H1 (cell line): Measurements from ENCODE around the gene PPP2R2C. TPM values are rescaled to one million over a fixed set of nuclear protein-coding genes. Genes with fewer than 3 reads are reported as not detected.

ENCODE experiments used
- CTCF ChIA-PET: fragments of 300-600 bp; sonication (Branson Sonifier 250); formaldehyde crosslinking; loops from one replicate; lab custom pipeline; 2021; ENCODE audit not compliant: partially characterized antibody; lab: Charles Lee
- POLR2A ChIA-PET: fragments of 300-600 bp; sonication (Branson Sonifier 250); formaldehyde crosslinking; loops from one replicate; lab custom pipeline; 2021; ENCODE audit warnings: inconsistent platforms; ENCODE audit not compliant: partially characterized antibody; lab: Charles Lee
- DNase-seq, 2 experiments: peaks; one replicate each; pipeline versions ENCODE4 v3.0.0 to v3.0.0-alpha.2; 2010 to 2022; ENCODE audit warnings: low spot score in 2 of 2, low read depth in 1 of 2, mixed read lengths in 1 of 2
- FAIRE-seq: peaks from 2 replicates; lab custom pipeline; 2011; peaks lifted over from hg19 to GRCh38; lab: Jason Lieb, UNC
- H2AFZ ChIP-seq: 2 replicates; pipeline ENCODE4 v1.8.1; 2012; ENCODE audit warnings: low read length, inconsistent platforms
- H2AK5ac ChIP-seq: 2 replicates; pipeline ENCODE4 v1.6.1; 2013; ENCODE audit warnings: low read depth, low read length
- H2BK120ac ChIP-seq: replicated peaks from 2 replicates; pipeline ENCODE3; 2013; ENCODE audit warnings: low read depth, low read length, inconsistent platforms
- H2BK12ac ChIP-seq: 2 replicates; pipeline ENCODE4 v1.6.1; 2013; ENCODE audit warnings: low read depth, low read length
- H2BK15ac ChIP-seq: 2 replicates; pipeline ENCODE4 v1.6.1; 2013; ENCODE audit warnings: low read length
- H2BK20ac ChIP-seq: 2 replicates; pipeline ENCODE4 v1.6.1; 2013; ENCODE audit warnings: low read length
- H2BK5ac ChIP-seq: 2 replicates; pipeline ENCODE4 v1.6.1; 2013; ENCODE audit warnings: low read depth, low read length
- H3K14ac ChIP-seq: 2 replicates; pipeline ENCODE4 v1.6.1; 2013; ENCODE audit warnings: inconsistent platforms; ENCODE audit not compliant: insufficient read length
- H3K18ac ChIP-seq: 2 replicates; pipeline ENCODE4 v1.6.1; 2013; ENCODE audit warnings: low read length; ENCODE audit errors: extremely low read depth
- H3K23ac ChIP-seq: 2 replicates; pipeline ENCODE4 v1.6.1; 2013; ENCODE audit warnings: inconsistent platforms; ENCODE audit not compliant: insufficient read length
- H3K23me2 ChIP-seq: 2 replicates; pipeline ENCODE4 v1.6.1; 2013; ENCODE audit warnings: low read depth, low read length
- H3K27ac ChIP-seq: 2 replicates; pipeline ENCODE4 v1.6.1; 2011; ENCODE audit warnings: low read depth, low read length, inconsistent platforms
- H3K27me3 ChIP-seq, 4 experiments: replicated peaks in 1 of 4; 1 replicate in 1 of 4; 2 replicates in 3 of 4; pipeline versions ENCODE4 v1.6.1 to v1.8.1; 2011 to 2013; ENCODE audit warnings: low read length in 3 of 4, mild to moderate bottlenecking in 3 of 4, inconsistent platforms in 2 of 4, mixed read lengths in 2 of 4, moderate library complexity in 1 of 4; ENCODE audit not compliant: control insufficient read depth in 3 of 4, insufficient read depth in 3 of 4; ENCODE audit errors: extremely low read depth in 1 of 4
- H3K36me3 ChIP-seq, 4 experiments: 2 replicates each; pipeline versions ENCODE4 v1.6.1 to v1.8.1; 2011 to 2013; ENCODE audit warnings: mild to moderate bottlenecking in 4 of 4, low read length in 3 of 4, moderate library complexity in 2 of 4, control low read depth in 1 of 4, inconsistent platforms in 1 of 4; ENCODE audit not compliant: insufficient read depth in 4 of 4, control insufficient read depth in 2 of 4
- H3K4ac ChIP-seq: replicated peaks from 2 replicates; pipeline ENCODE3; 2013; ENCODE audit warnings: low read length, low read depth, mixed read lengths, inconsistent platforms; ENCODE audit not compliant: insufficient read length
- H3K4me1 ChIP-seq, 4 experiments: replicated peaks in 1 of 4; 1 replicate in 1 of 4; 2 replicates in 3 of 4; pipeline versions ENCODE4 v1.6.1 to v1.8.1; 2011 to 2013; ENCODE audit warnings: low read length in 3 of 4, inconsistent platforms in 2 of 4, mixed read lengths in 1 of 4; ENCODE audit not compliant: insufficient read depth in 4 of 4, control insufficient read depth in 3 of 4
- H3K4me2 ChIP-seq, 2 experiments: 2 replicates each; pipeline versions ENCODE4 v1.6.1 to v1.8.1; 2011 to 2013; ENCODE audit warnings: low read depth in 2 of 2, low read length in 2 of 2, control low read depth in 1 of 2, inconsistent platforms in 1 of 2, mild to moderate bottlenecking in 1 of 2; ENCODE audit not compliant: insufficient read depth in 1 of 2
- H3K4me3 ChIP-seq, 4 experiments: fragments of 200-600, 300-600 bp in 1 of 4; sonication (generic), shearing (Covaris generic), sonication (Bioruptor Twin) in 1 of 4; 2 replicates each; pipeline versions ENCODE4 v1.5.1 to v1.8.1; 2011 to 2016; ENCODE audit warnings: low read length in 4 of 4, low read depth in 3 of 4, control low read depth in 2 of 4, inconsistent platforms in 2 of 4, mild to moderate bottlenecking in 2 of 4, mixed read lengths in 1 of 4, moderate library complexity in 1 of 4; ENCODE audit not compliant: insufficient read depth in 2 of 4; ENCODE audit errors: extremely low read depth in 1 of 4
- H3K56ac ChIP-seq: replicated peaks from 2 replicates; pipeline ENCODE3; 2013; ENCODE audit warnings: low read depth, mild to moderate bottlenecking, mixed read lengths, low read length, inconsistent platforms; ENCODE audit not compliant: insufficient read length
- H3K79me1 ChIP-seq: 2 replicates; pipeline ENCODE4 v1.6.1; 2013; ENCODE audit warnings: low read depth, low read length, control low read depth
- H3K79me2 ChIP-seq, 2 experiments: 2 replicates each; pipeline versions ENCODE4 v1.6.1 to v1.8.1; 2012 to 2013; ENCODE audit warnings: low read length in 2 of 2, mild to moderate bottlenecking in 2 of 2, inconsistent platforms in 1 of 2; ENCODE audit not compliant: insufficient read depth in 2 of 2, control insufficient read depth in 1 of 2
- H3K9ac ChIP-seq, 4 experiments: replicated peaks in 1 of 4; 1 replicate in 1 of 4; 2 replicates in 3 of 4; pipeline versions ENCODE4 v1.6.1 to v1.8.1; 2011 to 2013; ENCODE audit warnings: low read depth in 3 of 4, low read length in 3 of 4, control low read depth in 2 of 4, mild to moderate bottlenecking in 2 of 4, moderate library complexity in 2 of 4, inconsistent platforms in 1 of 4; ENCODE audit errors: extremely low read depth in 1 of 4
- H3K9me3 ChIP-seq, 2 experiments: 2 replicates each; pipeline versions ENCODE4 v1.6.1 to v1.8.1; 2012 to 2013; ENCODE audit warnings: mild to moderate bottlenecking in 2 of 2, moderate library complexity in 2 of 2, control low read depth in 1 of 2, inconsistent platforms in 1 of 2, low read depth in 1 of 2, low read length in 1 of 2, mixed read lengths in 1 of 2; ENCODE audit not compliant: insufficient read depth in 2 of 2
- H4K20me1 ChIP-seq, 2 experiments: replicated peaks in 1 of 2; 2 replicates each; pipeline versions ENCODE3 to v1.8.1; 2011 to 2013; ENCODE audit warnings: inconsistent platforms in 2 of 2, low read length in 2 of 2, mild to moderate bottlenecking in 1 of 2; ENCODE audit not compliant: insufficient read depth in 2 of 2, control insufficient read depth in 1 of 2
- H4K5ac ChIP-seq: 2 replicates; pipeline ENCODE4 v1.6.1; 2013; ENCODE audit warnings: low read length, low read depth, mixed read lengths, inconsistent platforms; ENCODE audit not compliant: insufficient read length
- H4K8ac ChIP-seq: 2 replicates; pipeline ENCODE4 v1.8.0; 2013; ENCODE audit warnings: mild to moderate bottlenecking, moderate library complexity, low read length, inconsistent platforms; ENCODE audit not compliant: insufficient read depth; ENCODE audit errors: extremely low read depth
- H4K91ac ChIP-seq: replicated peaks from 2 replicates; pipeline ENCODE3; 2013; ENCODE audit warnings: low read length, mixed read lengths, inconsistent platforms; ENCODE audit not compliant: insufficient read length
- BACH1 ChIP-seq: IDR thresholded peaks from 2 replicates; pipeline ENCODE4 v1.6.1; 2012; ENCODE audit warnings: low read length, improper control_type of control experiment
- CTCF ChIP-seq, 3 experiments: IDR thresholded peaks; 1 replicate in 2 of 3; 2 replicates in 1 of 3; pipeline versions ENCODE4 v1.5.1 to v1.6.1; 2011; ENCODE audit warnings: low read length in 3 of 3, mild to moderate bottlenecking in 3 of 3, inconsistent platforms in 2 of 3, low read depth in 1 of 3, moderate library complexity in 1 of 3; ENCODE audit not compliant: insufficient read depth in 1 of 3; ENCODE audit errors: control extremely low read depth in 1 of 3
- RAD21 ChIP-seq, 2 experiments: IDR thresholded peaks in 1 of 2; conservative IDR thresholded peaks in 1 of 2; 2 replicates each; pipeline ENCODE4 v1.6.1; 2011; ENCODE audit warnings: low read depth in 2 of 2, low read length in 2 of 2, improper control_type of control experiment in 1 of 2, inconsistent platforms in 1 of 2, mild to moderate bottlenecking in 1 of 2, moderate library complexity in 1 of 2
- WGBS, 2 experiments: shearing (Covaris generic) in 1 of 2; methylation state at CpG; one replicate each; pipeline versions ENCODE4 v1.1.6 to v1.1.7; 2013 to 2015; ENCODE audit warnings: low lambda C conversion rate in 2 of 2, mixed read lengths in 2 of 2, inconsistent platforms in 1 of 2, low coverage in 1 of 2, missing lambda C conversion rate in 1 of 2; ENCODE audit not compliant: insufficient replicate concordance in 2 of 2, insufficient coverage in 1 of 2, insufficient read length in 1 of 2; ENCODE audit errors: extremely low coverage in 1 of 2, missing lambda C conversion rate in 1 of 2; 5-methylcytosine and 5-hydroxymethylcytosine counted together
- polyA plus RNA-seq, 7 experiments: library from polyadenylated mRNA; depleted of rRNA in 3 of 7; stranded (reverse) in 5 of 7; unstranded in 2 of 7; fragments of >200 nt in 5 of 7; fragments of 200-250 nt in 2 of 7; gene quantifications; 1 replicate in 5 of 7; 2 replicates in 1 of 7; 4 replicates in 1 of 7; pipeline versions ENCODE4 v1.2.1 to v1.2.3, GENCODE V29; 2011 to 2013; ENCODE audit warnings: missing spikeins in 2 of 7, mixed read lengths in 2 of 7
- total RNA-seq: library from RNA; stranded (reverse); fragmentation: NEBNext Ultra II Directional; extraction: Animal tissue kit (Norgen Biotek cat#: 25700); gene quantifications from 2 replicates; pipeline ENCODE4 v1.2.1, GENCODE V29; 2021

Gene PPP2R2C
- total and polyA plus RNA-seq, 2 of the 8 experiments (the other 6 are each of a cell fraction or from before 2014, with no cell fraction given): 6.4 TPM

- no peak overlapping the region for H3K4ac ChIP-seq
- H3K79me2 ChIP-seq: no peaks in the 10 kb centered on the region
- no peak overlapping the region for H2BK5ac ChIP-seq
- no peak overlapping the region for H2BK12ac ChIP-seq
- no peak overlapping the region for H3K14ac ChIP-seq
- no peak overlapping the region for H2BK20ac ChIP-seq
- no peaks in the 10 kb centered on the region for H3K79me1 ChIP-seq
- no peak overlapping the region for H3K23ac ChIP-seq
- H2AK5ac ChIP-seq: no peak overlapping the region
- no peak overlapping the region for H4K5ac ChIP-seq
- 0 out of 7 replicates have a peak, but pooled peaks cover 0 to 2% (median 0%) of the 10 kb centered on the region in 4 experiments for H3K27me3 ChIP-seq
- no peak overlapping the region for H4K91ac ChIP-seq
- POLR2A ChIA-PET: interaction anchor here (0.6 to 1.4 kb wide), 2 partner anchors 14 to 17 kb away, joined by 3 read pairs; no protein-coding TSS in a partner anchor
- WGBS, 2 experiments: 92% methylated on average over 6 of the region's 6 CpGs; no CpG with 5 or more reads in 1 of the 2 experiments
- H3K4me2 ChIP-seq: no peak overlapping the region
- no peaks in the 10 kb centered on the region for H3K36me3 ChIP-seq
- DNase-seq: no peak
- H3K9ac ChIP-seq: no peak overlapping the region
- peaks cover 0 to 6% of the 10 kb centered on the region in 2 experiments for H4K20me1 ChIP-seq
- H3K18ac ChIP-seq: no peak overlapping the region
- no peak overlapping the region for H2AFZ ChIP-seq
- H4K8ac ChIP-seq: no peak overlapping the region
- H3K9me3 ChIP-seq: no peaks in the 10 kb centered on the region
- CTCF ChIA-PET: interaction anchor here (0.6 to 7.3 kb wide), 8 partner anchors 16 to 534 kb away, joined by 3 to 72 read pairs (median 3); no protein-coding TSS in a partner anchor
- H3K4me3 ChIP-seq: no peak overlapping the region
- no peaks in the 10 kb centered on the region; the same call in 1 of the 2 replicates for H3K23me2 ChIP-seq
- 0 out of 7 replicates have a peak, but pooled peaks cover 0 to 1% (median 0%) of the 10 kb centered on the region in 4 experiments for H3K4me1 ChIP-seq
- no peak overlapping the region for H2BK120ac ChIP-seq
- H3K56ac ChIP-seq: no peak overlapping the region
- H3K27ac ChIP-seq: no peak overlapping the region
- peak in 1 of 3 experiments; percentile 34; a peak in 1 of 4 replicates for TF ChIP-seq CTCF (IDR thresholded peaks at IDR 0.05; ENCODE audit: control extremely low read depth in 1 of 3, insufficient read depth in 1 of 3, low read depth in 1 of 3, low read length in 3 of 3)
- TF ChIP-seq BACH1: no peak
- TF ChIP-seq RAD21 (IDR thresholded peaks at IDR 0.05 in 1 of 2, conservative IDR thresholded peaks at IDR 0.05 in 1 of 2; ENCODE audit: low read depth in 2 of 2, low read length in 2 of 2): peak; percentile 27 to 36; a peak in 1 of 4 replicates
- TF ChIP-seq, all 59 proteins: peak for 2
- no peak overlapping the region for H2BK15ac ChIP-seq
- FAIRE-seq: no peak
Measured at GRCh38 chr4:6357476-6357875, 114.9 kb downstream of the PPP2R2C start.
